ENCODE results near the gene WNT4. TPM values are rescaled to one million over a fixed set of nuclear protein-coding genes. Genes with fewer than 3 reads are reported as not detected.

WNT4 gene
- total and polyA plus RNA-seq, 11 donors, result 0.04 to 0.38 (median 0.08) TPM; not detected in 3

GRCh38 chr1:22139817-22140216 lies 3.1 kb downstream of the WNT4 start:
- Histone ChIP-seq H3K36me3 (no peaks in the 10 kb centered on the region), H3K27me3 (peaks cover 2 to 58% (median 12%) of the 10 kb centered on the region in 9 donors), H3K27ac (no peak overlapping the region), H3K9me3 (no peaks in the 10 kb centered on the region), H3K4me3 (no peak overlapping the region), H3K4me1 (peaks cover 0 to 19% (median 8%) of the 10 kb centered on the region in 12 donors)
- intact Hi-C loops (cut with DNase I), result loop anchor here in 7 of 10 donors (10.0 kb wide), 5 partner anchors 125 to 505 kb away; partner anchors contain the start of genes C1QC (in 2 of the 7) and C1QA (in 1 of the 7)
- DNase-seq (no peak), ATAC-seq (no peak)
- WGBS, 4 donors, result 68 to 86% (median 81%) methylated on average over 6 to 12 of the region's 12 CpGs
- TF ChIP-seq CTCF (IDR thresholded peaks at IDR 0.05) (no peak), POLR2A (IDR thresholded peaks at IDR 0.05) (no peak)

GRCh38 chr1:22139066-22139594 lies 3.8 kb downstream of the WNT4 start:
- ATAC-seq, result no peak
- H3K9me3 ChIP-seq, result no peaks in the 10 kb centered on the region
- H3K27ac ChIP-seq, result no peak overlapping the region
- H3K4me3 ChIP-seq, result no peak overlapping the region
- H3K27me3 ChIP-seq, result peaks cover 0 to 51% (median 12%) of the 10 kb centered on the region in 9 donors
- peaks cover 0 to 19% (median 8%) of the 10 kb centered on the region in 12 donors for H3K4me1 ChIP-seq
- H3K36me3 ChIP-seq, result no peaks in the 10 kb centered on the region
- TF ChIP-seq CTCF (IDR thresholded peaks at IDR 0.05) (no peak), POLR2A (IDR thresholded peaks at IDR 0.05) (no peak)
- DNase-seq, result no peak
- 73 to 84% (median 80%) methylated on average over 14 to 15 of the region's 15 CpGs for WGBS, 4 donors
- intact Hi-C loops (cut with DNase I), result loop anchor here in 7 of 10 donors (10.0 kb wide), 5 partner anchors 126 to 506 kb away; partner anchors contain the start of genes C1QC (in 2 of the 7) and C1QA (in 1 of the 7)

GRCh38 chr1:22137004-22137720 lies 5.7 kb downstream of the WNT4 start:
- H3K4me1 ChIP-seq, result peaks cover 0 to 12% (median 5%) of the 10 kb centered on the region in 12 donors
- H3K36me3 ChIP-seq, result no peaks in the 10 kb centered on the region
- 47 to 58% (median 56%) methylated on average over 13 to 16 of the region's 16 CpGs for WGBS, 4 donors
- DNase-seq (no peak), ATAC-seq (no peak)
- intact Hi-C loops (cut with DNase I), result loop anchor here in 7 of 10 donors (10.0 kb wide), 5 partner anchors 128 to 508 kb away; partner anchors contain the start of genes C1QC (in 2 of the 7) and C1QA (in 1 of the 7)
- H3K27me3 ChIP-seq, result peaks cover 0 to 54% (median 9%) of the 10 kb centered on the region in 9 donors
- H3K9me3 ChIP-seq, result no peaks in the 10 kb centered on the region
- no peak overlapping the region for H3K4me3 ChIP-seq
- TF ChIP-seq POLR2A (IDR thresholded peaks at IDR 0.05) (no peak), CTCF (IDR thresholded peaks at IDR 0.05) (no peak)
- no peak overlapping the region for H3K27ac ChIP-seq

DNA sequence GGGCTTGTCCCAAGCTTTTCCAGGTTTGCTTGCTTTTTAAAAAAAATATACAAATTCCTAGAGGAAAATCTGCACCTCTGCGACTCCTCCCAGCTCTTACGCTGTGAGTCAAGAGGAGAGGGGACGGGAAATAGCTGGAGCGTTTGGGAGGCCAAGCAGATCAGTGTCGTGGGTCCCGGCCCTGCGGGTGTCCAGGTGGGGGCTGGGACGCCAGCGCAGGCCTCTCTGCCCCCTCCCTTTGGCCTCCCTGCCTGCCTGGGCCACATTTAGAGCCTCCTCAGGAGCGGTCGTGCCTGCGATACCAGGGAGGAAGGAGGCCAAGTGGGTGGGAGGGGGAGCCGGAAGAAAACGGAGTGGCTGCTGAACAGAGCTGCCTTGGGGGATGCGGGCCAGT lies 9.0 kb downstream of the WNT4 start:
- ATAC-seq (no peak), DNase-seq (no peak)
- H3K27me3 ChIP-seq, result peaks cover 0 to 34% (median 3%) of the 10 kb centered on the region in 9 donors
- H3K36me3 ChIP-seq, result no peaks in the 10 kb centered on the region
- H3K4me3 ChIP-seq, result no peak overlapping the region
- no peak overlapping the region for H3K27ac ChIP-seq
- no peak for TF ChIP-seq CTCF (IDR thresholded peaks at IDR 0.05)
- TF ChIP-seq POLR2A (IDR thresholded peaks at IDR 0.05), result no peak
- WGBS, 4 donors, result 23 to 30% (median 25%) methylated on average over 15 of the region's 15 CpGs
- peaks cover 0 to 4% (median 0%) of the 10 kb centered on the region in 12 donors for H3K4me1 ChIP-seq
- intact Hi-C loops (cut with DNase I), result loop anchor here in 7 of 10 donors (10.0 kb wide), 5 partner anchors 131 to 511 kb away; partner anchors contain the start of genes C1QC (in 2 of the 7) and C1QA (in 1 of the 7)
- no peaks in the 10 kb centered on the region for H3K9me3 ChIP-seq

Measured in heart left ventricle (tissue), 16 donors.